ENCODE measurements around the gene ASTN2. TPM values are rescaled to one million over a fixed set of nuclear protein-coding genes. Genes with fewer than 3 reads are reported as not detected.

ASTN2 gene
- total and polyA plus RNA-seq, 7 donors, result 0.60 to 7.5 (median 2.2) TPM

GRCh38 chr9:117160254-117160653, 254.6 kb downstream of the ASTN2 start:
- H3K4me3 ChIP-seq, result no peak overlapping the region
- TF ChIP-seq POLR2AphosphoS5 (IDR thresholded peaks at IDR 0.05), result no peak
- no peak for TF ChIP-seq EP300 (IDR thresholded peaks at IDR 0.05)
- TF ChIP-seq, protein P1, sequence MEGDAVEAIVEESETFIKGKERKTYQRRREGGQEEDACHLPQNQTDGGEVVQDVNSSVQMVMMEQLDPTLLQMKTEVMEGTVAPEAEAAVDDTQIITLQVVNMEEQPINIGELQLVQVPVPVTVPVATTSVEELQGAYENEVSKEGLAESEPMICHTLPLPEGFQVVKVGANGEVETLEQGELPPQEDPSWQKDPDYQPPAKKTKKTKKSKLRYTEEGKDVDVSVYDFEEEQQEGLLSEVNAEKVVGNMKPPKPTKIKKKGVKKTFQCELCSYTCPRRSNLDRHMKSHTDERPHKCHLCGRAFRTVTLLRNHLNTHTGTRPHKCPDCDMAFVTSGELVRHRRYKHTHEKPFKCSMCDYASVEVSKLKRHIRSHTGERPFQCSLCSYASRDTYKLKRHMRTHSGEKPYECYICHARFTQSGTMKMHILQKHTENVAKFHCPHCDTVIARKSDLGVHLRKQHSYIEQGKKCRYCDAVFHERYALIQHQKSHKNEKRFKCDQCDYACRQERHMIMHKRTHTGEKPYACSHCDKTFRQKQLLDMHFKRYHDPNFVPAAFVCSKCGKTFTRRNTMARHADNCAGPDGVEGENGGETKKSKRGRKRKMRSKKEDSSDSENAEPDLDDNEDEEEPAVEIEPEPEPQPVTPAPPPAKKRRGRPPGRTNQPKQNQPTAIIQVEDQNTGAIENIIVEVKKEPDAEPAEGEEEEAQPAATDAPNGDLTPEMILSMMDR (IDR thresholded peaks at IDR 0.05), result no peak
- TF ChIP-seq POLR2A (IDR thresholded peaks at IDR 0.05), result no peak
- no peak for DNase-seq
- H3K27me3 ChIP-seq, result no peaks in the 10 kb centered on the region
- H3K36me3 ChIP-seq, result no peaks in the 10 kb centered on the region
- intact Hi-C loops (cut with DNase I), result no loop called here
- no peaks in the 10 kb centered on the region for H3K9me3 ChIP-seq
- no peaks in the 10 kb centered on the region for H3K4me1 ChIP-seq
- no peak overlapping the region for H3K27ac ChIP-seq

DNA sequence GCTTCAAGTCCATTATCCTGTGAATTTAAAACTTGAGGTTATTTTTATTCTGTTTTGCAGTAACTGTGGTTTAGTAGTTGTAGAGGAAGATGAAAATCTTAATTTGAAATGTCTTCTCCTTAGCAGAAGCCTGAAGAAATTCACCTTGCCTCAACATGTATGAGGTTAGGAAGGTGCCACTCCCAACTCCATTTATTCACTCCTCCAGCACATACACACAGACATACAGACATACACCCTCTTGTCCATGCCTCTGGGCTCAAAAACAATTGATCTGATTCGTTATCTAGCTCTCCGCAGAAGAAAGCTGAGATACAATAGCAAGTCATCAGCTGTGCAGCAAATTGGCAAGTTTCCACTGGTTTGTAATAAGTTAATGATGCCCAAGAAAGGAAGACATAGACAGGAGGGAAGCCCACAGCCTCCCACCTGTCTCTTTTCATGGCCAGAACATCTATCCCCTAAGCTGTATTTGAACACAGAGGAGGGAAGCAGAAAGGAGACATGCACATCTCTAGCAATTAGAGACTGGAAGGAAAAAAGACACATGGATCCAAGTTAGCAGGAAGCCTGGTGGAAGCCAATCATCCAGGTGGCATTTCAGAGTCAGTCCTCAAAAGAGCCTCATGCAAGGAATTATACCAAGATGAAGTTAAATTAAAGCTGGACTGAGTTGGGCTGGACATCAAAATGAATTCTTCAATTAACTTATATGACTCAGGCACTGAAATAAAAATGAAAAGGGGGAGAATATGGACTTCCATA, 257.9 kb downstream of the ASTN2 start:
- TF ChIP-seq, protein P1 (IDR thresholded peaks at IDR 0.05), result no peak
- TF ChIP-seq POLR2AphosphoS5 (IDR thresholded peaks at IDR 0.05) (no peak), POLR2A (IDR thresholded peaks at IDR 0.05) (no peak), EP300 (IDR thresholded peaks at IDR 0.05) (no peak)
- DNase-seq, result no peak
- no peaks in the 10 kb centered on the region for H3K9me3 ChIP-seq
- no peak overlapping the region for H3K27ac ChIP-seq
- H3K36me3 ChIP-seq, result no peaks in the 10 kb centered on the region
- H3K4me3 ChIP-seq, result no peak overlapping the region
- intact Hi-C loops (cut with DNase I), result no loop called here
- no peaks in the 10 kb centered on the region for H3K27me3 ChIP-seq
- no peaks in the 10 kb centered on the region for H3K4me1 ChIP-seq
- 69 to 85% methylated on average over 2 of the region's 2 CpGs for WGBS, 2 donors

- Histone ChIP-seq H3K9me3 (no peaks in the 10 kb centered on the region), H3K4me3 (no peak overlapping the region), H3K27me3 (no peaks in the 10 kb centered on the region), H3K36me3 (no peaks in the 10 kb centered on the region), H3K27ac (no peak overlapping the region), H3K4me1 (no peaks in the 10 kb centered on the region)
- TF ChIP-seq, protein P1 (IDR thresholded peaks at IDR 0.05), result no peak
- TF ChIP-seq EP300 (IDR thresholded peaks at IDR 0.05) (no peak), POLR2AphosphoS5 (IDR thresholded peaks at IDR 0.05) (no peak), POLR2A (IDR thresholded peaks at IDR 0.05) (no peak)
- intact Hi-C loops (cut with DNase I), result no loop called here
- no peak for DNase-seq
- 42 to 75% methylated on average over 2 of the region's 2 CpGs for WGBS, 2 donors
Observed at GRCh38 chr9:117156144-117156688, 258.6 kb downstream of the ASTN2 start.

DNA sequence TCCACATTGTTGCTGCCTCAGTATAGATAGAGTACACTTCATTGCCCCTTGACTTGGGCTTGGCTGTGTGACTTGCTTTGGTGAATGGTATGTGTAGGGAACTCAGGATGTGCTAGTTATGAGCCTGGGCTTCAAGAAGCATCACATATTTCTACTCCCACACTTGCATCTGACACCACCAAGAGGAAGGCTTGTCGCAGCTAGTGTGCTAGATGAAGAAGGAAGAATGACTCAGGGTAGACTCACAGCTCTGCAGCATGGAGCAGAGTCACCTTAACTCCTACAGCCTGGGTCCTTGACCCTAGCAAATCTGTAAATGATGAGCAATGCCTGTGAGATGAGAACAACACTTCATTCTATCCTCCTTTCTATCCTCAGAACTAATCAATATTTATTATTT, 261.8 kb downstream of the ASTN2 start:
- Histone ChIP-seq H3K4me3 (no peak overlapping the region), H3K9me3 (no peaks in the 10 kb centered on the region), H3K27me3 (no peaks in the 10 kb centered on the region), H3K4me1 (no peaks in the 10 kb centered on the region), H3K27ac (no peak overlapping the region), H3K36me3 (no peaks in the 10 kb centered on the region)
- WGBS, 2 donors, result 81 to 93% methylated on average over 1 of the region's 1 CpG
- no peak for DNase-seq
- TF ChIP-seq POLR2AphosphoS5 (IDR thresholded peaks at IDR 0.05) (no peak), EP300 (IDR thresholded peaks at IDR 0.05) (no peak), POLR2A (IDR thresholded peaks at IDR 0.05) (no peak)
- TF ChIP-seq, protein P1 (IDR thresholded peaks at IDR 0.05), result no peak
- intact Hi-C loops (cut with DNase I), result no loop called here

Data from sigmoid colon (tissue), 7 donors.